ENCODE data around the gene MYH3.

MYH3 gene

GRCh38 chr17:10648956-10649355 lies 8.2 kb downstream of the MYH3 start:
- Histone ChIP-seq H3K27me3 (replicated peaks; ENCODE audit: control insufficient read depth, insufficient read depth, low read length) (no peaks in the 10 kb centered on the region), H3K4me1 (ENCODE audit: control insufficient read depth, insufficient read depth, low read length) (peaks cover 10% of the 10 kb centered on the region), H3K4me3 (ENCODE audit: low read length) (no peak overlapping the region), H3K9ac (ENCODE audit: low read length) (no peak overlapping the region), H3K9me3 (ENCODE audit: control insufficient read depth, low read length) (no peaks in the 10 kb centered on the region), H3K36me3 (ENCODE audit: control insufficient read depth, insufficient read depth, low read length, severe bottlenecking) (no peaks in the 10 kb centered on the region)
- DNase-seq (ENCODE audit: low read depth), result peak; percentile 48

GRCh38 chr17:10648381-10648780 lies 8.7 kb downstream of the MYH3 start:
- no peaks in the 10 kb centered on the region for H3K27me3 ChIP-seq (replicated peaks; ENCODE audit: control insufficient read depth, insufficient read depth, low read length)
- no peaks in the 10 kb centered on the region for H3K9me3 ChIP-seq (ENCODE audit: control insufficient read depth, low read length)
- H3K9ac ChIP-seq (ENCODE audit: low read length), result no peak overlapping the region
- no peak for DNase-seq (ENCODE audit: low read depth)
- no peak overlapping the region for H3K4me3 ChIP-seq (ENCODE audit: low read length)
- H3K4me1 ChIP-seq (ENCODE audit: control insufficient read depth, insufficient read depth, low read length), result peaks cover 10% of the 10 kb centered on the region
- no peaks in the 10 kb centered on the region for H3K36me3 ChIP-seq (ENCODE audit: control insufficient read depth, insufficient read depth, low read length, severe bottlenecking)

- Histone ChIP-seq H3K4me1 (ENCODE audit: control insufficient read depth, insufficient read depth, low read length) (peaks cover 10% of the 10 kb centered on the region), H3K9ac (ENCODE audit: low read length) (no peak overlapping the region), H3K36me3 (ENCODE audit: control insufficient read depth, insufficient read depth, low read length, severe bottlenecking) (peaks cover 10% of the 10 kb centered on the region), H3K27me3 (replicated peaks; ENCODE audit: control insufficient read depth, insufficient read depth, low read length) (no peaks in the 10 kb centered on the region), H3K4me3 (ENCODE audit: low read length) (no peak overlapping the region), H3K9me3 (ENCODE audit: control insufficient read depth, low read length) (no peaks in the 10 kb centered on the region)
- DNase-seq (ENCODE audit: low read depth), result peak; percentile 87
These were observed 10.6 kb downstream of the MYH3 start for GRCh38 chr17:10646392-10646990.

GRCh38 chr17:10640475-10640874 lies 16.6 kb downstream of the MYH3 start:
- peaks cover 10% of the 10 kb centered on the region for H3K36me3 ChIP-seq (ENCODE audit: control insufficient read depth, insufficient read depth, low read length, severe bottlenecking)
- H3K9me3 ChIP-seq (ENCODE audit: control insufficient read depth, low read length), result no peaks in the 10 kb centered on the region
- no peak overlapping the region for H3K4me3 ChIP-seq (ENCODE audit: low read length)
- H3K9ac ChIP-seq (ENCODE audit: low read length), result no peak overlapping the region
- H3K27me3 ChIP-seq (replicated peaks; ENCODE audit: control insufficient read depth, insufficient read depth, low read length), result no peaks in the 10 kb centered on the region
- H3K4me1 ChIP-seq (ENCODE audit: control insufficient read depth, insufficient read depth, low read length), result peaks cover 6% of the 10 kb centered on the region
- DNase-seq (ENCODE audit: low read depth), result no peak

GRCh38 chr17:10638151-10638550 lies 19.0 kb downstream of the MYH3 start:
- DNase-seq (ENCODE audit: low read depth), result no peak

GRCh38 chr17:10635290-10635689 lies 21.8 kb downstream of the MYH3 start:
- H3K4me3 ChIP-seq (ENCODE audit: low read length), result no peak overlapping the region
- H3K36me3 ChIP-seq (ENCODE audit: control insufficient read depth, insufficient read depth, low read length, severe bottlenecking), result peaks cover 6% of the 10 kb centered on the region
- DNase-seq (ENCODE audit: low read depth), result no peak
- no peak overlapping the region for H3K9ac ChIP-seq (ENCODE audit: low read length)
- no peaks in the 10 kb centered on the region for H3K4me1 ChIP-seq (ENCODE audit: control insufficient read depth, insufficient read depth, low read length)
- no peaks in the 10 kb centered on the region for H3K9me3 ChIP-seq (ENCODE audit: control insufficient read depth, low read length)
- no peaks in the 10 kb centered on the region for H3K27me3 ChIP-seq (replicated peaks; ENCODE audit: control insufficient read depth, insufficient read depth, low read length)

More at GRCh38 chr17:10638151-10638550, 19.0 kb downstream of the MYH3 start:
- no peaks in the 10 kb centered on the region for H3K27me3 ChIP-seq (replicated peaks; ENCODE audit: control insufficient read depth, insufficient read depth, low read length)
- H3K4me3 ChIP-seq (ENCODE audit: low read length), result no peak overlapping the region
- H3K9ac ChIP-seq (ENCODE audit: low read length), result no peak overlapping the region
- H3K36me3 ChIP-seq (ENCODE audit: control insufficient read depth, insufficient read depth, low read length, severe bottlenecking), result peaks cover 16% of the 10 kb centered on the region
- H3K4me1 ChIP-seq (ENCODE audit: control insufficient read depth, insufficient read depth, low read length), result peaks cover 6% of the 10 kb centered on the region
- H3K9me3 ChIP-seq (ENCODE audit: control insufficient read depth, low read length), result no peaks in the 10 kb centered on the region

GRCh38 chr17:10633738-10634379 lies 23.2 kb downstream of the MYH3 start:
- Histone ChIP-seq H3K4me1 (ENCODE audit: control insufficient read depth, insufficient read depth, low read length) (no peaks in the 10 kb centered on the region), H3K9ac (ENCODE audit: low read length) (no peak overlapping the region), H3K9me3 (ENCODE audit: control insufficient read depth, low read length) (no peaks in the 10 kb centered on the region), H3K4me3 (ENCODE audit: low read length) (no peak overlapping the region), H3K27me3 (replicated peaks; ENCODE audit: control insufficient read depth, insufficient read depth, low read length) (no peaks in the 10 kb centered on the region), H3K36me3 (ENCODE audit: control insufficient read depth, insufficient read depth, low read length, severe bottlenecking) (peaks cover 6% of the 10 kb centered on the region)
- no peak for DNase-seq (ENCODE audit: low read depth)

- Histone ChIP-seq H3K9me3 (ENCODE audit: control insufficient read depth, low read length) (no peaks in the 10 kb centered on the region), H3K36me3 (ENCODE audit: control insufficient read depth, insufficient read depth, low read length, severe bottlenecking) (peaks cover 6% of the 10 kb centered on the region), H3K4me3 (ENCODE audit: low read length) (no peak overlapping the region), H3K9ac (ENCODE audit: low read length) (no peak overlapping the region), H3K27me3 (replicated peaks; ENCODE audit: control insufficient read depth, insufficient read depth, low read length) (no peaks in the 10 kb centered on the region), H3K4me1 (ENCODE audit: control insufficient read depth, insufficient read depth, low read length) (no peaks in the 10 kb centered on the region)
- DNase-seq (ENCODE audit: low read depth), result no peak
These were observed 25.4 kb downstream of the MYH3 start for GRCh38 chr17:10631701-10632100.

GRCh38 chr17:10631048-10631700 lies 25.9 kb downstream of the MYH3 start:
- no peak overlapping the region for H3K4me3 ChIP-seq (ENCODE audit: low read length)
- H3K4me1 ChIP-seq (ENCODE audit: control insufficient read depth, insufficient read depth, low read length), result no peaks in the 10 kb centered on the region
- no peak overlapping the region for H3K9ac ChIP-seq (ENCODE audit: low read length)
- peak; percentile 54 for DNase-seq (ENCODE audit: low read depth)
- peaks cover under 1% of the 10 kb centered on the region for H3K27me3 ChIP-seq (replicated peaks; ENCODE audit: control insufficient read depth, insufficient read depth, low read length)
- no peaks in the 10 kb centered on the region for H3K9me3 ChIP-seq (ENCODE audit: control insufficient read depth, low read length)
- H3K36me3 ChIP-seq (ENCODE audit: control insufficient read depth, insufficient read depth, low read length, severe bottlenecking), result peaks cover 6% of the 10 kb centered on the region

GRCh38 chr17:10629706-10630105 lies 27.4 kb downstream of the MYH3 start:
- Histone ChIP-seq H3K9ac (ENCODE audit: low read length) (no peak overlapping the region), H3K9me3 (ENCODE audit: control insufficient read depth, low read length) (no peaks in the 10 kb centered on the region), H3K4me3 (ENCODE audit: low read length) (no peak overlapping the region), H3K4me1 (ENCODE audit: control insufficient read depth, insufficient read depth, low read length) (no peaks in the 10 kb centered on the region), H3K27me3 (replicated peaks; ENCODE audit: control insufficient read depth, insufficient read depth, low read length) (peaks cover 7% of the 10 kb centered on the region), H3K36me3 (ENCODE audit: control insufficient read depth, insufficient read depth, low read length, severe bottlenecking) (peaks cover 6% of the 10 kb centered on the region)
- DNase-seq (ENCODE audit: low read depth), result no peak

GRCh38 chr17:10628756-10629155 lies 28.4 kb downstream of the MYH3 start:
- H3K4me1 ChIP-seq (ENCODE audit: control insufficient read depth, insufficient read depth, low read length), result no peaks in the 10 kb centered on the region
- no peak overlapping the region for H3K4me3 ChIP-seq (ENCODE audit: low read length)
- H3K27me3 ChIP-seq (replicated peaks; ENCODE audit: control insufficient read depth, insufficient read depth, low read length), result peaks cover 10% of the 10 kb centered on the region
- no peaks in the 10 kb centered on the region for H3K36me3 ChIP-seq (ENCODE audit: control insufficient read depth, insufficient read depth, low read length, severe bottlenecking)
- H3K9ac ChIP-seq (ENCODE audit: low read length), result no peak overlapping the region
- DNase-seq (ENCODE audit: low read depth), result no peak
- H3K9me3 ChIP-seq (ENCODE audit: control insufficient read depth, low read length), result no peaks in the 10 kb centered on the region
